ENCODE results near the gene GARIN3. TPM values are rescaled to one million over a fixed set of nuclear protein-coding genes. Genes with fewer than 3 reads are reported as not detected.

The GARIN3 gene
- total RNA-seq, 2 donors from 2014 or later, result not detected

Other genes starting within 250 kb of the GARIN3 start
- not detected for gene TIMD4, start 203.0 kb downstream of the GARIN3 start, total RNA-seq
- gene HAVCR1, start 107.1 kb downstream of the GARIN3 start, total RNA-seq, result not detected
- gene HAVCR2, start 57.2 kb downstream of the GARIN3 start, total RNA-seq, result 10 to 100 TPM in 1 of 2 donors, 1 to 10 TPM in 1; 2.3 to 12.2 TPM
- gene MED7, start 23.4 kb downstream of the GARIN3 start, total RNA-seq, result 1 to 10 TPM; 4.9 to 6.0 TPM
- 1 to 10 TPM in 1 of 2 donors, under 1 TPM in 1; 0.78 to 2.6 TPM for gene ITK, start 14.6 kb upstream of the GARIN3 start, total RNA-seq
- 10 to 100 TPM; 15.6 to 22.1 TPM for gene CYFIP2, start 99.9 kb upstream of the GARIN3 start, total RNA-seq

Measured in body of pancreas (tissue), 2 donors.